HEK293 (cell line): ENCODE data around the gene SLX4.
A peak's percentile ranks its signal among the peaks of the same experiment; 100 is the strongest.

ENCODE experiments used
- CTCF ChIA-PET: fragments of 350-600 bp; formaldehyde crosslinking; extraction: SDS; loops from one replicate; lab custom pipeline; 2021; ENCODE audit warnings: antibody characterized with exemption; lab: Yijun Ruan, JAX
- POLR2A ChIA-PET: fragments of 300-600 bp; formaldehyde crosslinking; extraction: SDS; loops from one replicate; lab custom pipeline; 2020; ENCODE audit warnings: antibody characterized with exemption, inconsistent platforms; lab: Yijun Ruan, JAX
- H3K27ac ChIP-seq: fragments of 200-500 bp; sonication (Bioruptor generic); 2 replicates; pipeline ENCODE4 v1.5.1; 2014; ENCODE audit warnings: low read depth, low read length, control low read depth, inconsistent platforms; ENCODE audit errors: extremely low read depth
- H3K36me3 ChIP-seq, 2 experiments: fragments of 200-500 bp in 1 of 2; sonication (Bioruptor generic) in 1 of 2; 1 replicate in 1 of 2; 2 replicates in 1 of 2; pipeline ENCODE4 v1.5.1; 2014 to 2017; ENCODE audit warnings: inconsistent platforms in 2 of 2, low read length in 2 of 2; ENCODE audit not compliant: control insufficient read depth in 2 of 2, insufficient read depth in 1 of 2
- H3K4me1 ChIP-seq: fragments of 200-500 bp; sonication (Bioruptor generic); 2 replicates; pipeline ENCODE4 v1.5.1; 2014; ENCODE audit warnings: mild to moderate bottlenecking, low read length, inconsistent platforms; ENCODE audit not compliant: control insufficient read depth, insufficient read depth
- H3K4me3 ChIP-seq: 2 replicates; pipeline ENCODE4 v1.5.1; 2011; ENCODE audit warnings: low read depth, mild to moderate bottlenecking, control low read depth, low read length, moderate library complexity
- H3K9me3 ChIP-seq: fragments of 200-500 bp; sonication (Bioruptor generic); 2 replicates; pipeline ENCODE4 v1.5.1; 2014; ENCODE audit warnings: low read depth, low read length, inconsistent platforms; ENCODE audit not compliant: control insufficient read depth, insufficient read depth
- KLF1 ChIP-seq: fragments of 450-650 bp; formaldehyde crosslinking; IDR thresholded peaks from 2 replicates; pipeline ENCODE4 v1.5.1; 2016; ENCODE audit warnings: missing biosample characterization, missing genetic modification characterization
- RBAK ChIP-seq: fragments of 450-650 bp; formaldehyde crosslinking; IDR thresholded peaks from 2 replicates; pipeline ENCODE4 v1.5.1; 2016; ENCODE audit warnings: missing biosample characterization, missing genetic modification characterization
- REPIN1 ChIP-seq: fragments of 450-650 bp; formaldehyde crosslinking; IDR thresholded peaks from 2 replicates; pipeline ENCODE4 v1.5.1; 2017; ENCODE audit warnings: missing biosample characterization, missing genetic modification characterization, low read depth
- TCF7L2 ChIP-seq: IDR thresholded peaks from 2 replicates; pipeline ENCODE4 v1.6.1; 2011; ENCODE audit warnings: low read depth, mild to moderate bottlenecking, inconsistent platforms, low read length, moderate library complexity, borderline replicate concordance
- ZBTB1 ChIP-seq: fragments of 450-650 bp; formaldehyde crosslinking; IDR thresholded peaks from 2 replicates; pipeline ENCODE4 v1.5.1; 2016; ENCODE audit warnings: missing biosample characterization, missing genetic modification characterization
- ZBTB11 ChIP-seq: fragments of 450-650 bp; formaldehyde crosslinking; conservative IDR thresholded peaks from 2 replicates; pipeline ENCODE4 v1.5.1; 2016; ENCODE audit warnings: low read depth, missing biosample characterization, missing genetic modification characterization
- ZBTB7A ChIP-seq: fragments of 450-650 bp; formaldehyde crosslinking; IDR thresholded peaks from 2 replicates; pipeline ENCODE4 v1.5.1; 2016; ENCODE audit warnings: low read depth, missing biosample characterization, missing genetic modification characterization
- ZFP37 ChIP-seq: fragments of 450-650 bp; formaldehyde crosslinking; IDR thresholded peaks from 2 replicates; pipeline ENCODE4 v1.5.1; 2016; ENCODE audit warnings: missing biosample characterization, missing genetic modification characterization
- ZNF280C ChIP-seq: fragments of 450-650 bp; formaldehyde crosslinking; IDR thresholded peaks from 2 replicates; pipeline ENCODE4 v1.5.1; 2016; ENCODE audit warnings: missing biosample characterization, missing genetic modification characterization
- ZNF350 ChIP-seq: fragments of 450-650 bp; formaldehyde crosslinking; IDR thresholded peaks from 2 replicates; pipeline ENCODE4 v1.5.0; 2017; ENCODE audit warnings: missing biosample characterization, mild to moderate bottlenecking, missing genetic modification characterization
- ZNF416 ChIP-seq: fragments of 450-650 bp; formaldehyde crosslinking; IDR thresholded peaks from 2 replicates; pipeline ENCODE4 v1.5.1; 2016; ENCODE audit warnings: missing biosample characterization, missing genetic modification characterization
- ZNF426 ChIP-seq: fragments of 450-650 bp; formaldehyde crosslinking; IDR thresholded peaks from 2 replicates; pipeline ENCODE4 v1.5.1; 2017; ENCODE audit warnings: missing biosample characterization, missing genetic modification characterization, mild to moderate bottlenecking, inconsistent platforms, moderate library complexity
- ZNF433 ChIP-seq: fragments of 450-650 bp; formaldehyde crosslinking; IDR thresholded peaks from 2 replicates; pipeline ENCODE4 v1.5.1; 2016; ENCODE audit warnings: missing biosample characterization, missing genetic modification characterization, low read depth
- ZNF623 ChIP-seq: fragments of 450-650 bp; formaldehyde crosslinking; IDR thresholded peaks from 2 replicates; pipeline ENCODE4 v1.5.1; 2016; ENCODE audit warnings: missing biosample characterization, missing genetic modification characterization
- ZNF658 ChIP-seq: fragments of 450-650 bp; formaldehyde crosslinking; IDR thresholded peaks from 2 replicates; pipeline ENCODE4; 2016; ENCODE audit warnings: missing biosample characterization, missing genetic modification characterization
- ZSCAN23 ChIP-seq: fragments of 450-650 bp; formaldehyde crosslinking; IDR thresholded peaks from 2 replicates; pipeline ENCODE4 v1.5.1; 2016; ENCODE audit warnings: missing biosample characterization, missing genetic modification characterization
- TF ChIP-seq, protein P1 (sequence below): fragments of 450-650 bp; formaldehyde crosslinking; IDR thresholded peaks from 2 replicates; pipeline ENCODE4 v1.5.1; 2016; ENCODE audit warnings: missing biosample characterization, missing genetic modification characterization, borderline replicate concordance
- TF ChIP-seq, protein P2 (sequence below): fragments of 450-650 bp; formaldehyde crosslinking; IDR thresholded peaks from 2 replicates; pipeline ENCODE4 v1.5.1; 2016; ENCODE audit warnings: missing biosample characterization, missing genetic modification characterization
- TF ChIP-seq, protein P3 (sequence below): fragments of 450-650 bp; formaldehyde crosslinking; IDR thresholded peaks from 2 replicates; pipeline ENCODE4 v1.5.1; 2016; ENCODE audit warnings: missing biosample characterization, missing genetic modification characterization

The SLX4 gene

GRCh38 chr16:3548445-3548844 is 63.0 kb downstream of the SLX4 start:
- TF ChIP-seq KLF1 (tag by site-specific recombination) (0 out of 2 replicates have a peak, but pooled peaks have one; percentile 18), ZNF416 (no peak)
- TF ChIP-seq, all 188 proteins: peak for 1
- Histone ChIP-seq H3K4me3 (no peak overlapping the region), H3K4me1 (no peaks in the 10 kb centered on the region), H3K27ac (no peak overlapping the region), H3K36me3 (no peaks in the 10 kb centered on the region), H3K9me3 (no peaks in the 10 kb centered on the region)
- ChIA-PET POLR2A (no interaction called here), CTCF (no interaction called here)

- Histone ChIP-seq H3K9me3 (no peaks in the 10 kb centered on the region), H3K36me3 (no peaks in the 10 kb centered on the region), H3K4me3 (no peak overlapping the region), H3K27ac (no peak overlapping the region), H3K4me1 (no peaks in the 10 kb centered on the region)
- TF ChIP-seq ZBTB1 (tag by site-specific recombination) (no peak), ZNF623 (no peak), ZBTB11 (no peak), ZNF433 (no peak), ZSCAN23 (tag by site-specific recombination) (no peak), REPIN1 (tag by site-specific recombination) (no peak), ZNF416 (no peak), ZNF658 (tag by site-specific recombination) (no peak), ZBTB7A (no peak), RBAK (no peak), ZNF426 (tag by site-specific recombination) (no peak), ZFP37 (no peak), ZNF350 (no peak), TCF7L2 (no peak), ZNF280C (tag by site-specific recombination) (no peak)
- TF ChIP-seq, protein P1, sequence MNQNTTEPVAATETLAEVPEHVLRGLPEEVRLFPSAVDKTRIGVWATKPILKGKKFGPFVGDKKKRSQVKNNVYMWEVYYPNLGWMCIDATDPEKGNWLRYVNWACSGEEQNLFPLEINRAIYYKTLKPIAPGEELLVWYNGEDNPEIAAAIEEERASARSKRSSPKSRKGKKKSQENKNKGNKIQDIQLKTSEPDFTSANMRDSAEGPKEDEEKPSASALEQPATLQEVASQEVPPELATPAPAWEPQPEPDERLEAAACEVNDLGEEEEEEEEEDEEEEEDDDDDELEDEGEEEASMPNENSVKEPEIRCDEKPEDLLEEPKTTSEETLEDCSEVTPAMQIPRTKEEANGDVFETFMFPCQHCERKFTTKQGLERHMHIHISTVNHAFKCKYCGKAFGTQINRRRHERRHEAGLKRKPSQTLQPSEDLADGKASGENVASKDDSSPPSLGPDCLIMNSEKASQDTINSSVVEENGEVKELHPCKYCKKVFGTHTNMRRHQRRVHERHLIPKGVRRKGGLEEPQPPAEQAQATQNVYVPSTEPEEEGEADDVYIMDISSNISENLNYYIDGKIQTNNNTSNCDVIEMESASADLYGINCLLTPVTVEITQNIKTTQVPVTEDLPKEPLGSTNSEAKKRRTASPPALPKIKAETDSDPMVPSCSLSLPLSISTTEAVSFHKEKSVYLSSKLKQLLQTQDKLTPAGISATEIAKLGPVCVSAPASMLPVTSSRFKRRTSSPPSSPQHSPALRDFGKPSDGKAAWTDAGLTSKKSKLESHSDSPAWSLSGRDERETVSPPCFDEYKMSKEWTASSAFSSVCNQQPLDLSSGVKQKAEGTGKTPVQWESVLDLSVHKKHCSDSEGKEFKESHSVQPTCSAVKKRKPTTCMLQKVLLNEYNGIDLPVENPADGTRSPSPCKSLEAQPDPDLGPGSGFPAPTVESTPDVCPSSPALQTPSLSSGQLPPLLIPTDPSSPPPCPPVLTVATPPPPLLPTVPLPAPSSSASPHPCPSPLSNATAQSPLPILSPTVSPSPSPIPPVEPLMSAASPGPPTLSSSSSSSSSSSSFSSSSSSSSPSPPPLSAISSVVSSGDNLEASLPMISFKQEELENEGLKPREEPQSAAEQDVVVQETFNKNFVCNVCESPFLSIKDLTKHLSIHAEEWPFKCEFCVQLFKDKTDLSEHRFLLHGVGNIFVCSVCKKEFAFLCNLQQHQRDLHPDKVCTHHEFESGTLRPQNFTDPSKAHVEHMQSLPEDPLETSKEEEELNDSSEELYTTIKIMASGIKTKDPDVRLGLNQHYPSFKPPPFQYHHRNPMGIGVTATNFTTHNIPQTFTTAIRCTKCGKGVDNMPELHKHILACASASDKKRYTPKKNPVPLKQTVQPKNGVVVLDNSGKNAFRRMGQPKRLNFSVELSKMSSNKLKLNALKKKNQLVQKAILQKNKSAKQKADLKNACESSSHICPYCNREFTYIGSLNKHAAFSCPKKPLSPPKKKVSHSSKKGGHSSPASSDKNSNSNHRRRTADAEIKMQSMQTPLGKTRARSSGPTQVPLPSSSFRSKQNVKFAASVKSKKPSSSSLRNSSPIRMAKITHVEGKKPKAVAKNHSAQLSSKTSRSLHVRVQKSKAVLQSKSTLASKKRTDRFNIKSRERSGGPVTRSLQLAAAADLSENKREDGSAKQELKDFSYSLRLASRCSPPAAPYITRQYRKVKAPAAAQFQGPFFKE (tag by site-specific recombination): no peak
- TF ChIP-seq, protein P2, sequence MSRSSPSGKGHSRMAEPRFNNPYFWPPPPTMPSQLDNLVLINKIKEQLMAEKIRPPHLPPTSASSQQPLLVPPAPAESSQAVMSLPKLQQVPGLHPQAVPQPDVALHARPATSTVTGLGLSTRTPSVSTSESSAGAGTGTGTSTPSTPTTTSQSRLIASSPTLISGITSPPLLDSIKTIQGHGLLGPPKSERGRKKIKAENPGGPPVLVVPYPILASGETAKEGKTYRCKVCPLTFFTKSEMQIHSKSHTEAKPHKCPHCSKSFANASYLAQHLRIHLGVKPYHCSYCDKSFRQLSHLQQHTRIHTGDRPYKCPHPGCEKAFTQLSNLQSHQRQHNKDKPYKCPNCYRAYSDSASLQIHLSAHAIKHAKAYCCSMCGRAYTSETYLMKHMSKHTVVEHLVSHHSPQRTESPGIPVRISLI: no peak
- TF ChIP-seq, protein P3, sequence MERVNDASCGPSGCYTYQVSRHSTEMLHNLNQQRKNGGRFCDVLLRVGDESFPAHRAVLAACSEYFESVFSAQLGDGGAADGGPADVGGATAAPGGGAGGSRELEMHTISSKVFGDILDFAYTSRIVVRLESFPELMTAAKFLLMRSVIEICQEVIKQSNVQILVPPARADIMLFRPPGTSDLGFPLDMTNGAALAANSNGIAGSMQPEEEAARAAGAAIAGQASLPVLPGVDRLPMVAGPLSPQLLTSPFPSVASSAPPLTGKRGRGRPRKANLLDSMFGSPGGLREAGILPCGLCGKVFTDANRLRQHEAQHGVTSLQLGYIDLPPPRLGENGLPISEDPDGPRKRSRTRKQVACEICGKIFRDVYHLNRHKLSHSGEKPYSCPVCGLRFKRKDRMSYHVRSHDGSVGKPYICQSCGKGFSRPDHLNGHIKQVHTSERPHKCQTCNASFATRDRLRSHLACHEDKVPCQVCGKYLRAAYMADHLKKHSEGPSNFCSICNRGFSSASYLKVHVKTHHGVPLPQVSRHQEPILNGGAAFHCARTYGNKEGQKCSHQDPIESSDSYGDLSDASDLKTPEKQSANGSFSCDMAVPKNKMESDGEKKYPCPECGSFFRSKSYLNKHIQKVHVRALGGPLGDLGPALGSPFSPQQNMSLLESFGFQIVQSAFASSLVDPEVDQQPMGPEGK (tag by site-specific recombination): no peak
- CTCF ChIA-PET: interaction anchor here (0.5 kb wide), 1 partner anchor 86 kb away, joined by 3 read pairs; no protein-coding TSS in a partner anchor
- POLR2A ChIA-PET: no interaction called here
Observed at GRCh38 chr16:3546986-3547682, 64.3 kb downstream of the SLX4 start.
